GM12878 (cell line): ENCODE results near the gene ABCB9. TPM values are rescaled to one million over a fixed set of nuclear protein-coding genes. Genes with fewer than 3 reads are reported as not detected.

Source experiments
- ATAC-seq: fragments of 200-7000 bp; cut with Tn5 transposase; 3 replicates; pipeline ENCODE4 v1.9.1; 2020; ENCODE audit warnings: mild to moderate bottlenecking, moderate library complexity
- BruUV-seq: library from RNA; stranded (reverse); fragments of 400-500 nt; replicated peaks from 2 replicates; lab custom pipeline; 2021; lab: Mats Ljungman, UMichigan
- CTCF ChIA-PET: fragments of 300-600 bp; sonication (Branson Sonifier 250); formaldehyde crosslinking; extraction: SDS; loops from one replicate; lab custom pipeline; 2021; ENCODE audit warnings: inconsistent platforms; lab: Yijun Ruan, JAX
- POLR2A ChIA-PET: fragments of 350-600 bp; formaldehyde crosslinking; extraction: SDS; loops from one replicate; lab custom pipeline; 2021; ENCODE audit warnings: inconsistent platforms; lab: Charles Lee
- RAD21 ChIA-PET: fragments of 300-600 bp; sonication (Branson Sonifier 250); formaldehyde crosslinking; loops from one replicate; lab custom pipeline; 2023; ENCODE audit warnings: antibody characterized with exemption; ENCODE audit not compliant: unreplicated experiment; lab: Charles Lee
- SMC1A ChIA-PET: fragments of 300-600 bp; sonication (Branson Sonifier 250); formaldehyde crosslinking; loops from one replicate; lab custom pipeline; 2023; ENCODE audit not compliant: unreplicated experiment, uncharacterized antibody; lab: Charles Lee
- DNase-seq: peaks from one replicate; pipeline ENCODE4 v3.0.0-alpha.2; 2011; ENCODE audit warnings: low read depth, low spot score
- FAIRE-seq: peaks from 3 replicates; lab custom pipeline; 2011; peaks lifted over from hg19 to GRCh38; lab: Jason Lieb, UNC
- H2AFZ ChIP-seq: 2 replicates; pipeline ENCODE4 v1.6.0; 2011; ENCODE audit warnings: low read depth, low read length, control low read depth; ENCODE audit not compliant: control insufficient read depth
- H3K27ac ChIP-seq: 2 replicates; pipeline ENCODE4 v1.5.1; 2011; ENCODE audit warnings: control low read depth; ENCODE audit not compliant: control insufficient read depth, insufficient read depth
- H3K27me3 ChIP-seq, 2 experiments: replicated peaks in 1 of 2; 2 replicates each; pipeline versions ENCODE4 v1.6.0 to v1.6.1; 2011; ENCODE audit warnings: low read length in 1 of 2; ENCODE audit not compliant: control insufficient read depth in 2 of 2, insufficient read depth in 2 of 2
- H3K36me3 ChIP-seq, 2 experiments: 2 replicates each; pipeline ENCODE4 v1.5.1; 2011; ENCODE audit warnings: low read length in 1 of 2; ENCODE audit not compliant: control insufficient read depth in 2 of 2, insufficient read depth in 2 of 2
- H3K4me1 ChIP-seq: 2 replicates; pipeline ENCODE4 v1.6.1; 2011; ENCODE audit warnings: mild to moderate bottlenecking, low read length, moderate library complexity, mixed read lengths; ENCODE audit not compliant: control insufficient read depth, insufficient read depth
- H3K4me2 ChIP-seq: 2 replicates; pipeline ENCODE4 v1.6.0; 2011; ENCODE audit warnings: control low read depth; ENCODE audit not compliant: control insufficient read depth, insufficient read depth
- H3K4me3 ChIP-seq: fragments of 200-600 bp; sonication (generic); 2 replicates; pipeline ENCODE4 v1.5.1; 2016
- H3K79me2 ChIP-seq: 2 replicates; pipeline ENCODE4 v1.6.0; 2011; ENCODE audit warnings: low read length; ENCODE audit not compliant: control insufficient read depth, insufficient read depth
- H3K9ac ChIP-seq: 2 replicates; pipeline ENCODE4 v1.8.0; 2011; ENCODE audit warnings: low read length, control low read depth, mixed read lengths; ENCODE audit not compliant: control insufficient read depth, insufficient read depth
- H3K9me3 ChIP-seq: replicated peaks from 3 replicates; pipeline ENCODE4 v1.5.1; 2011; ENCODE audit warnings: mild to moderate bottlenecking, low read length; ENCODE audit not compliant: control insufficient read depth, insufficient read depth
- H4K20me1 ChIP-seq: 2 replicates; pipeline ENCODE4 v1.6.0; 2011; ENCODE audit not compliant: control insufficient read depth, insufficient read depth
- ATF7 ChIP-seq: fragments of 450-650 bp; IDR thresholded peaks from 2 replicates; pipeline ENCODE4 v1.6.1; 2016; ENCODE audit warnings: low read depth, mild to moderate bottlenecking
- CHD1 ChIP-seq: IDR thresholded peaks from 2 replicates; pipeline ENCODE4 v1.6.1; 2012; ENCODE audit warnings: low read depth, low read length, improper control_type of control experiment
- EED ChIP-seq: sonication (generic); IDR thresholded peaks from 2 replicates; pipeline ENCODE4 v1.6.1; 2016; ENCODE audit warnings: antibody characterized with exemption, low read depth
- JUND ChIP-seq: IDR thresholded peaks from 2 replicates; pipeline ENCODE4 v1.6.1; 2012; ENCODE audit warnings: low read depth, mild to moderate bottlenecking, low read length, improper control_type of control experiment, moderate library complexity
- MYC ChIP-seq: IDR thresholded peaks from 2 replicates; pipeline ENCODE4 v1.6.1; 2011; ENCODE audit warnings: mild to moderate bottlenecking, low read length, moderate library complexity, inconsistent platforms; ENCODE audit not compliant: insufficient read depth, insufficient replicate concordance, insufficient read length, severe bottlenecking
- NRF1 ChIP-seq: conservative IDR thresholded peaks from 2 replicates; pipeline ENCODE4 v1.6.1; 2011; ENCODE audit warnings: mild to moderate bottlenecking, low read depth, low read length, improper control_type of control experiment
- RAD51 ChIP-seq: fragments of 450-650 bp; IDR thresholded peaks from 2 replicates; pipeline ENCODE4 v1.6.1; 2016; ENCODE audit warnings: moderate library complexity, mild to moderate bottlenecking, inconsistent platforms
- TAF1 ChIP-seq: IDR thresholded peaks from 2 replicates; pipeline ENCODE4 v1.6.1; 2011; ENCODE audit warnings: mild to moderate bottlenecking, low read depth, low read length, borderline replicate concordance
- TCF7 ChIP-seq: IDR thresholded peaks from 2 replicates; pipeline ENCODE4 v1.6.1; 2014; ENCODE audit warnings: antibody characterized with exemption, borderline replicate concordance
- ZNF217 ChIP-seq: fragments of 450-650 bp; IDR thresholded peaks from 2 replicates; pipeline ENCODE4 v1.6.1; 2017; ENCODE audit warnings: antibody characterized with exemption, mild to moderate bottlenecking
- ZNF622 ChIP-seq: fragments of 450-650 bp; IDR thresholded peaks from 2 replicates; pipeline ENCODE4 v1.6.1; 2017; ENCODE audit warnings: mild to moderate bottlenecking, inconsistent platforms
- WGBS: methylation state at CpG from one replicate; pipeline ENCODE4 v1.1.6; 2016; ENCODE audit warnings: low lambda C conversion rate; ENCODE audit not compliant: insufficient replicate concordance, insufficient coverage; ENCODE audit errors: missing lambda C conversion rate; 5-methylcytosine and 5-hydroxymethylcytosine counted together
- in situ Hi-C: fragments of 300-500 bp; cut with MboI; formaldehyde crosslinking; loops from 9 replicates; pipeline ENCODE4 v1.14.3; 2018; ENCODE audit warnings: mixed read lengths
- intact Hi-C: fragments of 100-400 bp; cut with micrococcal nuclease; formaldehyde crosslinking; loops from one replicate; pipeline ENCODE4 v1.14.2; 2022; ENCODE audit not compliant: unreplicated experiment
- polyA plus RNA-seq, 11 experiments: library from polyadenylated mRNA; depleted of rRNA in 4 of 11; unstranded in 6 of 11; stranded (reverse) in 5 of 11; fragments of >200 nt; fragmentation: Nextera tagmentation in 4 of 11; fragmentation: Illumina TruSeq in 1 of 11; extraction: Ambion mirVana in 4 of 11; extraction: Trizol in 1 of 11; gene quantifications; 1 replicate in 1 of 11; 2 replicates in 10 of 11; pipeline versions ENCODE4 v1.2.1 to v1.2.3, GENCODE V29; 2011 to 2016; ENCODE audit warnings: inconsistent platforms in 2 of 11, missing spikeins in 2 of 11, low read depth in 1 of 11
- total RNA-seq, 4 experiments: library from RNA; depleted of rRNA in 3 of 4; stranded (reverse); fragments of >200 nt in 3 of 4; fragmentation: Illumina TruSeq in 1 of 4; extraction: Trizol in 1 of 4; gene quantifications; 2 replicates each; pipeline versions ENCODE4 v1.2.1 to v1.2.3, GENCODE V29; 2013 to 2021
- TF ChIP-seq, protein P1 (sequence below): IDR thresholded peaks from 2 replicates; pipeline ENCODE4 v1.6.1; 2012; ENCODE audit warnings: low read length, inconsistent platforms
- TF ChIP-seq, protein P2 (sequence below): fragments of 450-650 bp; IDR thresholded peaks from 2 replicates; pipeline ENCODE4 v1.6.1; 2017; ENCODE audit warnings: borderline replicate concordance
- TF ChIP-seq, protein P3 (sequence below): fragments of 450-650 bp; IDR thresholded peaks from 2 replicates; pipeline ENCODE4 v1.6.1; 2016; ENCODE audit warnings: mild to moderate bottlenecking

Gene ABCB9
- total and polyA plus RNA-seq, 10 of the 15 experiments (the other 5 are each of a cell fraction or from before 2014, with no cell fraction given) = 0.37 to 4.9 (median 3.1) TPM

DNA sequence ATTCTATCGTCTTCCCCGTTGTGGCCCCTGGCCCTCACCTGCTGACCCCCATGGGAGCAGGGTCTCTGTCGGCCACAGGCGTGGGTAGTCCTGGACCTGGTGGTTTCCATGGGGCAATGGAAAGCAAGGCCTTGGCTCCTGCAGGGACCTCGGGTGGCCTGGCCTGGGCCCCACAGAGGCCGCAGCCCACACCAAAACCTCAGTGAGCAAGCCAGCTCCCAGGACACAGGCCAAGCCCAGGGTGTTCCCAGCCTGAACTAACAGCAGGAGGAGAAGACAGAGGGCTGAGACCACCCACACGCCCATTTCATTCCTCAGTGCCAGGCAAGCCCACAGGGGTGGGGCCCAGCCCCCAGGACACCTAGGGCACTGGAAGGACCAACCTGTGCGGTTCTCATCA is 16.9 kb downstream of the ABCB9 start:
- SMC1A ChIA-PET = interaction anchor here (0.9 to 8.9 kb wide), 7 partner anchors 11 to 155 kb away, joined by 3 to 100 read pairs (median 4); partner anchors contain the start of gene VPS37B

More for the DNA sequence above, 16.9 kb downstream of the ABCB9 start:
- DNase-seq = no peak
- FAIRE-seq = no peak
- in situ Hi-C loops (no loop called here), intact Hi-C loops (no loop called here)
- no peaks in the 10 kb centered on the region for H4K20me1 ChIP-seq
- ChIA-PET POLR2A (no interaction called here), CTCF (interaction anchor here (0.5 to 9.1 kb wide), 3 partner anchors 91 to 156 kb away, joined by 3 to 127 read pairs (median 4); no protein-coding TSS in a partner anchor), RAD21 (interaction anchor here (0.8 to 2.1 kb wide), 4 partner anchors 61 to 90 kb away, joined by 3 to 7 read pairs (median 4); no protein-coding TSS in a partner anchor)
- H3K27me3 ChIP-seq = no peaks in the 10 kb centered on the region
- H2AFZ ChIP-seq = no peak overlapping the region
- 76% methylated on average over 8 of the region's 8 CpGs for WGBS
- no peak for ATAC-seq
- H3K4me3 ChIP-seq = no peak overlapping the region
- H3K36me3 ChIP-seq = no peaks in the 10 kb centered on the region
- no peak overlapping the region for H3K9ac ChIP-seq
- H3K4me2 ChIP-seq = no peak overlapping the region
- no peak overlapping the region for H3K27ac ChIP-seq
- BruUV-seq = no TSS peak
- peaks cover 33% of the 10 kb centered on the region for H3K4me1 ChIP-seq
- H3K79me2 ChIP-seq = no peaks in the 10 kb centered on the region
- H3K9me3 ChIP-seq = no peaks in the 10 kb centered on the region; the same call in 2 of the 3 replicates
- TF ChIP-seq, protein P1, sequence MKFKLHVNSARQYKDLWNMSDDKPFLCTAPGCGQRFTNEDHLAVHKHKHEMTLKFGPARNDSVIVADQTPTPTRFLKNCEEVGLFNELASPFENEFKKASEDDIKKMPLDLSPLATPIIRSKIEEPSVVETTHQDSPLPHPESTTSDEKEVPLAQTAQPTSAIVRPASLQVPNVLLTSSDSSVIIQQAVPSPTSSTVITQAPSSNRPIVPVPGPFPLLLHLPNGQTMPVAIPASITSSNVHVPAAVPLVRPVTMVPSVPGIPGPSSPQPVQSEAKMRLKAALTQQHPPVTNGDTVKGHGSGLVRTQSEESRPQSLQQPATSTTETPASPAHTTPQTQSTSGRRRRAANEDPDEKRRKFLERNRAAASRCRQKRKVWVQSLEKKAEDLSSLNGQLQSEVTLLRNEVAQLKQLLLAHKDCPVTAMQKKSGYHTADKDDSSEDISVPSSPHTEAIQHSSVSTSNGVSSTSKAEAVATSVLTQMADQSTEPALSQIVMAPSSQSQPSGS = no peak
- TF ChIP-seq ZNF622 = no peak
- TF ChIP-seq TAF1 = no peak
- no peak for TF ChIP-seq MYC
- no peak for TF ChIP-seq TCF7
- TF ChIP-seq RAD51 = no peak
- no peak for TF ChIP-seq EED
- TF ChIP-seq CHD1 = no peak
- TF ChIP-seq ATF7 = no peak
- TF ChIP-seq, protein P2, sequence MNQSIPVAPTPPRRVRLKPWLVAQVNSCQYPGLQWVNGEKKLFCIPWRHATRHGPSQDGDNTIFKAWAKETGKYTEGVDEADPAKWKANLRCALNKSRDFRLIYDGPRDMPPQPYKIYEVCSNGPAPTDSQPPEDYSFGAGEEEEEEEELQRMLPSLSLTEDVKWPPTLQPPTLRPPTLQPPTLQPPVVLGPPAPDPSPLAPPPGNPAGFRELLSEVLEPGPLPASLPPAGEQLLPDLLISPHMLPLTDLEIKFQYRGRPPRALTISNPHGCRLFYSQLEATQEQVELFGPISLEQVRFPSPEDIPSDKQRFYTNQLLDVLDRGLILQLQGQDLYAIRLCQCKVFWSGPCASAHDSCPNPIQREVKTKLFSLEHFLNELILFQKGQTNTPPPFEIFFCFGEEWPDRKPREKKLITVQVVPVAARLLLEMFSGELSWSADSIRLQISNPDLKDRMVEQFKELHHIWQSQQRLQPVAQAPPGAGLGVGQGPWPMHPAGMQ = no peak
- TF ChIP-seq JUND = no peak
- no peak for TF ChIP-seq ZNF217
- no peak for TF ChIP-seq NRF1
- TF ChIP-seq, protein P3, sequence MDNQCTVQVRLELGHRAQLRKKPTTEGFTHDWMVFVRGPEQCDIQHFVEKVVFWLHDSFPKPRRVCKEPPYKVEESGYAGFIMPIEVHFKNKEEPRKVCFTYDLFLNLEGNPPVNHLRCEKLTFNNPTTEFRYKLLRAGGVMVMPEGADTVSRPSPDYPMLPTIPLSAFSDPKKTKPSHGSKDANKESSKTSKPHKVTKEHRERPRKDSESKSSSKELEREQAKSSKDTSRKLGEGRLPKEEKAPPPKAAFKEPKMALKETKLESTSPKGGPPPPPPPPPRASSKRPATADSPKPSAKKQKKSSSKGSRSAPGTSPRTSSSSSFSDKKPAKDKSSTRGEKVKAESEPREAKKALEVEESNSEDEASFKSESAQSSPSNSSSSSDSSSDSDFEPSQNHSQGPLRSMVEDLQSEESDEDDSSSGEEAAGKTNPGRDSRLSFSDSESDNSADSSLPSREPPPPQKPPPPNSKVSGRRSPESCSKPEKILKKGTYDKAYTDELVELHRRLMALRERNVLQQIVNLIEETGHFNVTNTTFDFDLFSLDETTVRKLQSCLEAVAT = no peak
